ENCODE data around the gene RPH3AL.
A peak's percentile ranks its signal among the peaks of the same experiment; 100 is the strongest.
"Not testable (repeated sequence)": the region's sequence is repeated elsewhere in the genome, so short reads cannot be mapped to it uniquely, and the experiment has no call there.

Gene RPH3AL

GRCh38 chr17:253091-253846 lies 99.3 kb downstream of the RPH3AL start:
- DNase-seq (peak in 1 of 2 donors; percentile 8), ATAC-seq (no peak)
- peaks cover 5% of the 10 kb centered on the region for H3K4me1 Mint-ChIP-seq
- H3K4me3 Mint-ChIP-seq = no peak overlapping the region
- H3K9me3 Mint-ChIP-seq = no peaks in the 10 kb centered on the region
- peaks cover 6% of the 10 kb centered on the region for H3K27me3 Mint-ChIP-seq
- H3K27ac Mint-ChIP-seq = no peak overlapping the region

- Mint-ChIP-seq H3K27ac (no peak overlapping the region), H3K4me3 (no peak overlapping the region), H3K9me3 (no peaks in the 10 kb centered on the region), H3K4me1 (no peaks in the 10 kb centered on the region), H3K27me3 (no peaks in the 10 kb centered on the region)
- peak in 1 of 2 donors; percentile 3 for DNase-seq
- ATAC-seq = no peak
Measured at GRCh38 chr17:252456-252855, 100.2 kb downstream of the RPH3AL start.

DNA sequence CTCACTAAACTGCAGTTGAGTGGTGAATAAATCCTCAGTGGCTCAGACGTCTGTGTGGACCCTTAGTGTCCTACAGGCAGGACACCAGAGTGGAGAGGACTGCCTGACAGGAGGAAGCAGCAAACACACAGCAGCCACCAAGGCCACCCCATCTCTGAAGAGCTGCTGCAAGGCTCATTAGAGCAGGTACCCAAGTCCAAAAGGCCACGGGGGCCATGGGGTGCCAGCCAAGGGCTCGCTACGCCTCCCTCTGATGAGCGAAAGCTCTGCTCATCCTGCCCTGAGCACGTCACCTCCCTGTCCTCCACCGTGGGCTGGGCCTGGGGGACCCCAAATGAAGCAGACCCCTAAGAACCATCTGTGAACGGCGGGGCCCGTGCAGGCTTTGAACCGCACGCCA lies 101.1 kb downstream of the RPH3AL start:
- H3K4me3 Mint-ChIP-seq = no peak overlapping the region
- ATAC-seq (no peak), DNase-seq (peak in 1 of 2 donors; percentile 2)
- no peak overlapping the region for H3K27ac Mint-ChIP-seq
- H3K27me3 Mint-ChIP-seq = no peaks in the 10 kb centered on the region
- H3K4me1 Mint-ChIP-seq = no peaks in the 10 kb centered on the region
- H3K9me3 Mint-ChIP-seq = no peaks in the 10 kb centered on the region

DNA sequence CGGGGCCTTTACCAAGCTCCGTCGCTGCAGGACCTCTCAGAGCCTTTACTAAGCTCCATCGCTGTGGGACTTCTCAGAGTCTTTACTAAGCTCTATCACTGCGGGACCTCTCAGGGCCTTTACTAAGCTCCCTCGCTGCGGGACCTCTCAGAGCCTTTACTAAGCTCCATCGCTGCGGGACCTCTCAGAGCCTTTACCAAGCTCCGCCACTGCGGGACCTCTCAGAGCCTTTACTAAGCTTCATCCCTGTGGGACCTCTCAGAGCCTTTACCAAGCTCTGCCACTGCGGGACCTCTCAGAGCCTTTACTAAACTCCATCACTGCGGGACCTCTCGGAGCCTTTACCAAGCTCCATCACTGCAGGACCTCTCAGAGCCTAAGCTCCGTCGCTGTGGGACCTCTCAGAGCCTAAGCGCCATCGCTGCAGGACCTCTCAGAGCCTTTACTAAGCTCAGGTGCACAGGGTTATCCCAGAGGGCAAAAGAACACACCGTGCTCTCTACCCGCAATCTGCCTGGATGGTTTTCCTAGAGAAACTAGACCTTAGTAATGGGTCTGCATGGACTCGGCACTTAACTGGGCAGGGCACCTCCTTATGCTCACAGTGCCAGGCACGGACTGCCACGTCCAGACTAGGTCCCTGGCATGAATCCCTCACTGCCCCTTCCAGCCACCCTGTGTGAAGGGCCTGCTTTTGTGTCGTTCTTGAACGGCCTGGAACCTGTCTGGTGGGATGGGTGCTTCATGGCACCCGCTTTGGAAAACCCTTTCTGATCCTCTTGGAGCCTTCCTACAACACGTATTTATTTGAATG lies 101.9 kb downstream of the RPH3AL start:
- no peak for ATAC-seq
- H3K27ac Mint-ChIP-seq = no peak overlapping the region
- H3K27me3 Mint-ChIP-seq = no peaks in the 10 kb centered on the region
- H3K4me1 Mint-ChIP-seq = no peaks in the 10 kb centered on the region
- H3K4me3 Mint-ChIP-seq = no peak overlapping the region
- no peaks in the 10 kb centered on the region for H3K9me3 Mint-ChIP-seq
- peak in 1 of 2 donors; percentile 3 for DNase-seq

DNA sequence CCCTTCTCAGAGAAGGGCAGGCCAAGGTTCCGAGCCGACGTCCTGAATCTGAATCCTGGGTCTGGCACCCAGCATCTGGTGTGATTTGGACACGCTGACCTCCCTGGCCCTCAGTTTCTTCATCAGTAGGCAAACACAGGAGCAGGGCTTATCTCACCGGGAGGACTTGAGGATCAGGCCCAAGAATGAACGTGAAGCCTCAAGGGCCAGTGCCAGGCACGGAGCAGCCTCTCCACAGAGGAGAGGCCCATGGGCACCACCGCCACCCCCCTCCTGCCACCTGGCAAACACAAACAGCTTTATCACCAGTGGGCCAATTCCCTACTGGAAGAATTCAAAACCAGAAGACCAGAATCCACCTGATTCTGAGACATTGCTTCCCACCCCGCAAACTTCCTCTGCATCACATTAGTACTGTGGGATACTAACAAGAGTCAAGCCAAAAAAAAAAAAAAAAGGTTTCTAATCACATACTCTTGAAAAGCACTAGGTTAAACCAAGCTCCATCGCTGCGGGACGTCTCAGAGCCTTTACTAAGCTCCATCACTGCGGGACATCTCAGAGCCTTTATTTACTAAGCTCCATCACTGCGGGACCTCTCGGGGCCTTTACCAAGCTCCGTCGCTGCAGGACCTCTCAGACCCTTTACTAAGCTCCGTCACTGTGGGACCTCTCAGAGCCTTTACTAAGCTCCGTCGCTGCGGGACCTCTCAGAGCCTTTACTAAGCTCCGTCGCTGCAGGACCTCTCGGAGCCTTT lies 103.2 kb downstream of the RPH3AL start:
- Mint-ChIP-seq H3K27me3 (no peaks in the 10 kb centered on the region), H3K9me3 (no peaks in the 10 kb centered on the region), H3K4me1 (no peaks in the 10 kb centered on the region)

GRCh38 chr17:248337-249235 lies 104.0 kb downstream of the RPH3AL start:
- Mint-ChIP-seq H3K4me3 (no peak overlapping the region), H3K9me3 (peaks cover 0 to 6% of the 10 kb centered on the region in 2 donors), H3K4me1 (no peaks in the 10 kb centered on the region), H3K27me3 (no peaks in the 10 kb centered on the region), H3K27ac (peak overlapping the region in 1 of 2 donors; percentile 27)
- ATAC-seq (no peak), DNase-seq (peak in 1 of 2 donors; percentile 3)

More for the DNA sequence above, 103.2 kb downstream of the RPH3AL start:
- no peak overlapping the region for H3K27ac Mint-ChIP-seq
- peak in 1 of 2 donors; percentile 0 for DNase-seq
- no peak for ATAC-seq
- no peak overlapping the region for H3K4me3 Mint-ChIP-seq

GRCh38 chr17:247767-248166 lies 104.8 kb downstream of the RPH3AL start:
- Mint-ChIP-seq H3K27me3 (no peaks in the 10 kb centered on the region), H3K9me3 (peaks cover 0 to 10% of the 10 kb centered on the region in 2 donors), H3K4me1 (no peaks in the 10 kb centered on the region), H3K4me3 (no peak overlapping the region), H3K27ac (peak overlapping the region in 1 of 2 donors; percentile 64)
- ATAC-seq (no peak), DNase-seq (peak in 1 of 2 donors; percentile 6)

DNA sequence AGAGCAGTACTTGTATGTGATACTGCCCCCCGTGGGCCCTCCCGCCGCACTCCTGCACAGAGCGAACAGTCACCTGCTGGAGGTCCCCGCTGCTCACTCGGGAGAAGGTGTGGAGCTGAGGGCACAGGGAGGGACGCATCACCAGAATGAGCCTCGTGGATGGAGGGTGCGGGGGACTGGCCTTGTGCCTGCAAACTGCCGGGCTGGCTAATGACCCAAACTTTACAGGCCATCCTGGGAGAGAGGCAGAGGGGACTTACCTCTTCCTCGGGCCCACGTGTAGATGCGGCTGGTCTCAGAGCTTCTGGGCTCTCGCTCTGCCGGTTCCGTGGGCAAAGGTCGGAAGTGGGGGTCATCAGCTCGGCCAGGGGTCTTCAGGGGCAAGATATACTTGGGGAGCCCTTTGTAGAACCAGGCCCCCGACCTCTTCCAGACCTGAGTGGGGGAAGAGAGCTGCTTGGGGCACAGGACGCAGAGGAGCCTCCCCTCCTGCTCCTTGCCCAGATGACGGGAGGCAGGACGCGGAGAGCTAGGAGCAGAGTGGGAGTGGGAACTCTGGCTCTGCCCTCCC lies 105.7 kb downstream of the RPH3AL start:
- DNase-seq (no peak), ATAC-seq (no peak)
- Mint-ChIP-seq H3K27ac (no peak overlapping the region), H3K9me3 (peaks cover 0 to 10% of the 10 kb centered on the region in 2 donors), H3K27me3 (no peaks in the 10 kb centered on the region), H3K4me3 (no peak overlapping the region), H3K4me1 (no peaks in the 10 kb centered on the region)

- no peak overlapping the region for H3K27ac Mint-ChIP-seq
- H3K9me3 Mint-ChIP-seq = peaks cover 0 to 10% of the 10 kb centered on the region in 2 donors
- no peak for DNase-seq
- no peak overlapping the region for H3K4me3 Mint-ChIP-seq
- H3K27me3 Mint-ChIP-seq = no peaks in the 10 kb centered on the region
- no peak for ATAC-seq
- no peaks in the 10 kb centered on the region for H3K4me1 Mint-ChIP-seq
Measured at GRCh38 chr17:246226-246625, 106.4 kb downstream of the RPH3AL start.

DNA sequence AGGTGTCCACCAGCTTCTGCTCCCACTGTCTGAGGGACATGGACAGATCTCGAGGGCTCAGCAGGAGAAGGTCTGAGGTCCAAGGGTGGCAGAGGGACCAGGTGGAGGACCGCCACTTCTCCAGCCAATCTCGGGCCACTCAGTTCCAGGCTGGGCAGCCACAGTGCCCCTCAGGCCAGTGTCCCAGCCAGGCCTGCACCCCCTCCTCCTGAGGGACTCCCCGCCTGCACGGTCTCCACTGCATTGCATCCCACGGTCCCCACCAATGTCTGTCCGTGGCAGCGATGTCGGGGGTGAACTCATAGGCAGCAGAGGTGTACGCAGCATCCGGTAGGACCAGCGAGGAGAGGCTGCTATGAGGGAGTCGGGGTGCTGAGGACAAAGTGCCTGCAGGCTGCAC lies 107.0 kb downstream of the RPH3AL start:
- no peak overlapping the region for H3K27ac Mint-ChIP-seq
- ATAC-seq = no peak
- no peaks in the 10 kb centered on the region for H3K27me3 Mint-ChIP-seq
- no peak overlapping the region for H3K4me3 Mint-ChIP-seq
- peaks cover 0 to 10% of the 10 kb centered on the region in 2 donors for H3K9me3 Mint-ChIP-seq
- DNase-seq = no peak
- H3K4me1 Mint-ChIP-seq = no peaks in the 10 kb centered on the region

DNA sequence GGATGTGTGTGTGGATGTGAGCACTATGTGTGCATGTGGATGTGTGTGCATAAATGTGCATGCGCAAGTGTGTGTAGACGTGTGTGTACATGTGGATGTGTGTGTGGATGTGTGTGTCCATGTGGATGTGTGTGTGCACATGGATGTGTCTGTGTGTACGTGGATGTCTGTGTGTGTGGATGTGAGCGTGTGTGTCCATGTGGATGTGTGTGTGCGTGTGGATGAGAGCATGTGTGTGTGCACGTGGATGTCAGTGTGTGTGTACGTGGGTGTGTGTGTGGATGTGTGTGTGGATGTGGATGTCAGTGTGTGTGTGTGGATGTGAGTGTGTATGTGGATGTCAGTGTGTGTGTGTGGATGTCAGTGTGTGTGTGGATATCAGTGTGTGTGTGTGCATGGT lies 107.6 kb downstream of the RPH3AL start:
- no peak for DNase-seq

DNA sequence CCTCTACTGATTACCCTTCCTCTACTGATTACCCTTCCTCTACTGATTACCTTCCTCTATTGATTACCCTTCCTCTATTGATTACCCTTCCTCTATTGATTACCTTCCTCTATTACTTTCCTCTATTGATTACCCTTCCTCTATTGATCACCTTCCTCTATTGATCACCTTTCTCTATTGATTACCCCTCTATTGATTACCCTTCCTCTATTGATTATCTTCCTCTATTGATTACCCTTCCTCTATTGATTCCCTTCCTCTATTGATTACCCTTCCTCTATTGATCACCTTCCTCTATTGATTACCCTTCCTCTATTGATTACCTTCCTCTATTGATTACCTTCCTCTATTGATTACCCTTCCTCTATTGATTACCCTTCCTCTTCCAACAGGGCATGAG lies 108.7 kb downstream of the RPH3AL start:
- H3K4me3 Mint-ChIP-seq, H3K9me3 Mint-ChIP-seq, H3K27me3 Mint-ChIP-seq, ATAC-seq, H3K4me1 Mint-ChIP-seq, DNase-seq, H3K27ac Mint-ChIP-seq: not testable (repeated sequence)

More for the DNA sequence above, 107.6 kb downstream of the RPH3AL start:
- H3K9me3 Mint-ChIP-seq = peaks cover 0 to 10% of the 10 kb centered on the region in 2 donors
- H3K4me3 Mint-ChIP-seq = no peak overlapping the region
- H3K27ac Mint-ChIP-seq = no peak overlapping the region
- ATAC-seq = no peak
- H3K4me1 Mint-ChIP-seq = no peaks in the 10 kb centered on the region
- H3K27me3 Mint-ChIP-seq = no peaks in the 10 kb centered on the region

DNA sequence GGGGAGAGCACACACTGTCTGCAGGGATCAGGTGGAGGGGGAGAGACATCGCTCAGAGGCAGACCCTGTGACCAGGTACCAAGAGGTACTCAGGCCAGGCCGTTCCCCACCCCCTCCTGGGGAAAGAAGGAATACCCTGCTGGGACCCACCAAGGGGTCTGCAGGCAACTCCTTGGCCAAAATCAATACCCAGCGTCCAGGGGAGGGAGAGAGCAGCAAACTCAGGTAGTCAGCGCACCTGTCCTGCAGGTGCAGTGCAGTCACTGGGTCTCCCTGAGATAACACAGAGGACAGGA lies 113.7 kb downstream of the RPH3AL start:
- DNase-seq (no peak), ATAC-seq (no peak)
- Mint-ChIP-seq H3K27me3 (peaks cover 10% of the 10 kb centered on the region), H3K4me1 (no peaks in the 10 kb centered on the region), H3K27ac (no peak overlapping the region), H3K9me3 (peaks cover 0 to 7% of the 10 kb centered on the region in 2 donors), H3K4me3 (no peak overlapping the region)

GRCh38 chr17:238071-238963 lies 114.3 kb downstream of the RPH3AL start:
- Mint-ChIP-seq H3K4me3 (no peak overlapping the region), H3K27ac (no peak overlapping the region), H3K27me3 (peaks cover 10% of the 10 kb centered on the region), H3K4me1 (no peaks in the 10 kb centered on the region), H3K9me3 (peaks cover 0 to under 1% of the 10 kb centered on the region in 2 donors)
- DNase-seq (no peak), ATAC-seq (peak; percentile 26)

Data from stimulated activated naive CD8-positive, alpha-beta T cell treated with anti-CD3 and anti-CD28 coated beads, Interleukin-15, amount 100 ng/mL, for 72 hours (primary cell).